Panc1 (cell line): Measurements from ENCODE around the gene CPA3. TPM values are rescaled to one million over a fixed set of nuclear protein-coding genes. Genes with fewer than 3 reads are reported as not detected.

ENCODE experiments used
- ATAC-seq: fragments of 200-7000 bp; cut with Tn5 transposase; 2 replicates; pipeline ENCODE4 v1.9.1; 2020; ENCODE audit warnings: mild to moderate bottlenecking, moderate library complexity
- BruUV-seq: library from RNA; stranded (reverse); fragments of 400-500 nt; replicated peaks from 2 replicates; lab custom pipeline; 2021; lab: Mats Ljungman, UMichigan
- CTCF ChIA-PET: fragments of 300-600 bp; sonication (Branson Sonifier 250); formaldehyde crosslinking; loops from one replicate; lab custom pipeline; 2022; ENCODE audit warnings: antibody characterized with exemption; lab: Charles Lee
- POLR2A ChIA-PET: fragments of 300-600 bp; sonication (Branson Sonifier 250); formaldehyde crosslinking; loops from one replicate; lab custom pipeline; 2022; ENCODE audit warnings: antibody characterized with exemption; lab: Charles Lee
- DNase-seq: peaks from one replicate; pipeline ENCODE4 v3.0.0-alpha.2; 2010; ENCODE audit warnings: low read depth, low spot score
- H3K27ac ChIP-seq: 2 replicates; pipeline ENCODE4 v1.5.1; 2011; ENCODE audit warnings: mild to moderate bottlenecking, low read length, inconsistent platforms
- H3K27me3 ChIP-seq: fragments of 200-500 bp; sonication (Bioruptor generic); 2 replicates; pipeline ENCODE4 v1.6.0; 2014; ENCODE audit warnings: low read length, inconsistent platforms; ENCODE audit not compliant: control insufficient read depth, insufficient read depth
- H3K36me3 ChIP-seq: fragments of 200-500 bp; sonication (Bioruptor generic); 2 replicates; pipeline ENCODE4 v1.5.1; 2014; ENCODE audit warnings: inconsistent platforms, mild to moderate bottlenecking, low read length, moderate library complexity; ENCODE audit not compliant: control insufficient read depth, insufficient read depth
- H3K4me1 ChIP-seq: 2 replicates; pipeline ENCODE4 v1.5.1; 2011; ENCODE audit warnings: inconsistent platforms, mild to moderate bottlenecking, low read length, moderate library complexity; ENCODE audit not compliant: control insufficient read depth, insufficient read depth
- H3K4me3 ChIP-seq, 2 experiments: 2 replicates each; pipeline ENCODE4 v1.5.1; 2011 to 2012; ENCODE audit warnings: low read depth in 2 of 2, low read length in 2 of 2, mild to moderate bottlenecking in 2 of 2, inconsistent platforms in 1 of 2, moderate library complexity in 1 of 2
- H3K9me3 ChIP-seq: fragments of 200-500 bp; sonication (Bioruptor generic); 2 replicates; pipeline ENCODE4 v1.5.1; 2014; ENCODE audit warnings: low read depth, mild to moderate bottlenecking, inconsistent platforms, low read length, moderate library complexity; ENCODE audit not compliant: control insufficient read depth, insufficient read depth
- CTCF ChIP-seq: fragments of 450-650 bp; IDR thresholded peaks from 2 replicates; pipeline ENCODE4 v1.5.1; 2017; ENCODE audit warnings: mild to moderate bottlenecking
- POLR2AphosphoS5 ChIP-seq: IDR thresholded peaks from 2 replicates; pipeline ENCODE4 v1.6.1; 2012; ENCODE audit warnings: mild to moderate bottlenecking, low read depth, low read length, moderate library complexity
- REST ChIP-seq, 2 experiments: IDR thresholded peaks; 2 replicates each; pipeline ENCODE4 v1.6.1; 2011 to 2012; ENCODE audit warnings: low read depth in 2 of 2, control low read depth in 1 of 2, low read length in 1 of 2, mild to moderate bottlenecking in 1 of 2, moderate library complexity in 1 of 2; ENCODE audit not compliant: insufficient read depth in 1 of 2
- SIN3A ChIP-seq: IDR thresholded peaks from 2 replicates; pipeline ENCODE4 v1.6.1; 2012; ENCODE audit warnings: low read depth, mild to moderate bottlenecking, low read length, moderate library complexity, borderline replicate concordance; ENCODE audit not compliant: insufficient read depth
- TCF7L2 ChIP-seq: IDR thresholded peaks from 2 replicates; pipeline ENCODE4 v1.6.1; 2011; ENCODE audit warnings: mild to moderate bottlenecking, low read depth, low read length, inconsistent platforms
- in situ Hi-C: cut with HindIII; loops from 2 replicates; pipeline ENCODE4 v1.10.0; 2016; ENCODE audit warnings: low sequenced_read_pairs, low pct_unique_long_range_greater_than_20kb
- intact Hi-C: fragments of 100-400 bp; cut with micrococcal nuclease; formaldehyde crosslinking; loops from one replicate; pipeline ENCODE4 v1.10.0; 2022; ENCODE audit not compliant: unreplicated experiment
- total RNA-seq: library from RNA; stranded (reverse); gene quantifications from one replicate; pipeline ENCODE4 v1.2.1, GENCODE V29; 2021; ENCODE audit not compliant: unreplicated experiment

CPA3 gene
- total RNA-seq, 1 experiment from 2014 or later = not detected

DNA sequence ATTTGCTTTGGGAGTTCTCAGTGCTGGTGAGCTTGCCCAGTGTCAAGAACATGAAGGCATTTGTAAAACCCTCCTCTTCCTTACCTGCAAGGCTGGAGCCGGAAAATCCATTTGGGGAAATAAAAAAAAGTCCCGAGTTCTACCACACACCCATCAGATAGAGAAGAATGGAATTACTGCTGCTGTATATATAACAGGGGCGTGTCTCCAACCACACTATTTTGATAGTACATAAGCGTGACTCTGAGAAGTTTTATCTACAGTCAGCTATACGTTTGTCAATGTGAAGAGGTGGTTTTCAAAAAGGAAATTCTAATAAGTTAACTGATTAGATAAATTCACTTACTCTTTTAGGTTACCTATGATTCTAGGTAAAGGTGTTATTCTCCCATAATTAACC lies 1.3 kb upstream of the CPA3 start:
- ChIA-PET CTCF (no interaction called here), POLR2A (no interaction called here)
- BruUV-seq = no TSS peak
- ATAC-seq (no peak), DNase-seq (no peak)
- Histone ChIP-seq H3K36me3 (no peaks in the 10 kb centered on the region), H3K4me3 (no peak overlapping the region), H3K4me1 (no peaks in the 10 kb centered on the region), H3K27me3 (peaks cover 23% of the 10 kb centered on the region), H3K9me3 (no peaks in the 10 kb centered on the region), H3K27ac (no peak overlapping the region)
- intact Hi-C loops (no loop called here), in situ Hi-C loops (no loop called here)
- TF ChIP-seq TCF7L2 (no peak), POLR2AphosphoS5 (no peak), SIN3A (no peak), CTCF (no peak), REST (IDR thresholded peaks at IDR 0.05; ENCODE audit: insufficient read depth in 1 of 2, low read depth in 2 of 2, low read length in 1 of 2) (no peak)

- ChIA-PET POLR2A (no interaction called here), CTCF (no interaction called here)
- H3K27me3 ChIP-seq = peaks cover 23% of the 10 kb centered on the region
- no peak overlapping the region for H3K27ac ChIP-seq
- no TSS peak for BruUV-seq
- ATAC-seq (no peak), DNase-seq (no peak)
- no peaks in the 10 kb centered on the region for H3K4me1 ChIP-seq
- no peaks in the 10 kb centered on the region for H3K9me3 ChIP-seq
- no peak overlapping the region for H3K4me3 ChIP-seq
- in situ Hi-C loops = no loop called here
- no peaks in the 10 kb centered on the region for H3K36me3 ChIP-seq
- intact Hi-C loops = no loop called here
- TF ChIP-seq POLR2AphosphoS5 = no peak
- no peak for TF ChIP-seq REST (IDR thresholded peaks at IDR 0.05; ENCODE audit: insufficient read depth in 1 of 2, low read depth in 2 of 2, low read length in 1 of 2)
Observed at GRCh38 chr3:148866261-148866660, 1.2 kb downstream of the CPA3 start.
